Measurements from ENCODE around the gene GLO1.

GLO1 gene

DNA sequence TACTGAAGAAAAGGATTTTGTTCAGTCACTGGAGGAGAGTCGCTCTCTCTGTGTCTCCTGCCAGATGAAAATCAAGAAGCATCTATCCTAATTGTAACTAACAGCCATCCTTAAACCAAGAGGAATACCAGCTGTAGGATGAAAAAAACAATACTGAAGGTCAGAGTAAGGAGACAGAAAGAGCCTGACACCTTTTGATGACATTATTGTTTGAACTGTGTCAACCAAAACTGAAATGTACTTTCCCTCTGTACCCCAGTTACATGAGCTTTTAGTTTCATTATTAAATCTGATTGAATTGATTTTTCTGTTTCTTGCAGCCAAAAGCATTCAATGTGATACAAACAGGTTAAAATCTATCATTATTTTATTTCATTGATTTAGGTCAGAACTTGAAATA lies 46.0 kb downstream of the GLO1 start:
- no peak for TF ChIP-seq ZFX (IDR thresholded peaks at IDR 0.05)
- TF ChIP-seq, protein P1, sequence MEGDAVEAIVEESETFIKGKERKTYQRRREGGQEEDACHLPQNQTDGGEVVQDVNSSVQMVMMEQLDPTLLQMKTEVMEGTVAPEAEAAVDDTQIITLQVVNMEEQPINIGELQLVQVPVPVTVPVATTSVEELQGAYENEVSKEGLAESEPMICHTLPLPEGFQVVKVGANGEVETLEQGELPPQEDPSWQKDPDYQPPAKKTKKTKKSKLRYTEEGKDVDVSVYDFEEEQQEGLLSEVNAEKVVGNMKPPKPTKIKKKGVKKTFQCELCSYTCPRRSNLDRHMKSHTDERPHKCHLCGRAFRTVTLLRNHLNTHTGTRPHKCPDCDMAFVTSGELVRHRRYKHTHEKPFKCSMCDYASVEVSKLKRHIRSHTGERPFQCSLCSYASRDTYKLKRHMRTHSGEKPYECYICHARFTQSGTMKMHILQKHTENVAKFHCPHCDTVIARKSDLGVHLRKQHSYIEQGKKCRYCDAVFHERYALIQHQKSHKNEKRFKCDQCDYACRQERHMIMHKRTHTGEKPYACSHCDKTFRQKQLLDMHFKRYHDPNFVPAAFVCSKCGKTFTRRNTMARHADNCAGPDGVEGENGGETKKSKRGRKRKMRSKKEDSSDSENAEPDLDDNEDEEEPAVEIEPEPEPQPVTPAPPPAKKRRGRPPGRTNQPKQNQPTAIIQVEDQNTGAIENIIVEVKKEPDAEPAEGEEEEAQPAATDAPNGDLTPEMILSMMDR (conservative IDR thresholded peaks at IDR 0.05): no peak
- no peak overlapping the region for H3K27ac ChIP-seq

DNA sequence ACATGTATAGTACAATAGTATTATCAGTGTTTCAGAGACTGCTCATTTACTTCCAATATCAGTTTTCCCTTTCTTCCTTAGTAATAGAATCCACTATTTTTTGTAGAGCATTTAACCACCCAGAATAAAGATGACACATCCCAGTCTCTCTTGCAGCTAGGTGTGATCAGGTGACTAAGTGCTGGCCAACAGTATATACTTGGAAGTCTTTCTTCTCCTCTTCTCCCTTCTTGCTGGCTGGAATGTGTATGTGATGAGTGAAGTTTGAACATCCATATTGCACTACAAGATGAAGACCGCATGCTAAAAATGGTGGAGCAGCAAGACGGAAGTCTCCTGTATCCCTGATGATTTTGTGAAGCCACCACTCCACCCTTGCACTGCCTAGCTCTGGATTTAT lies 48.7 kb downstream of the GLO1 start:
- no peak overlapping the region for H3K27ac ChIP-seq
- TF ChIP-seq, protein P1 (conservative IDR thresholded peaks at IDR 0.05): no peak
- TF ChIP-seq ZFX (IDR thresholded peaks at IDR 0.05): no peak

DNA sequence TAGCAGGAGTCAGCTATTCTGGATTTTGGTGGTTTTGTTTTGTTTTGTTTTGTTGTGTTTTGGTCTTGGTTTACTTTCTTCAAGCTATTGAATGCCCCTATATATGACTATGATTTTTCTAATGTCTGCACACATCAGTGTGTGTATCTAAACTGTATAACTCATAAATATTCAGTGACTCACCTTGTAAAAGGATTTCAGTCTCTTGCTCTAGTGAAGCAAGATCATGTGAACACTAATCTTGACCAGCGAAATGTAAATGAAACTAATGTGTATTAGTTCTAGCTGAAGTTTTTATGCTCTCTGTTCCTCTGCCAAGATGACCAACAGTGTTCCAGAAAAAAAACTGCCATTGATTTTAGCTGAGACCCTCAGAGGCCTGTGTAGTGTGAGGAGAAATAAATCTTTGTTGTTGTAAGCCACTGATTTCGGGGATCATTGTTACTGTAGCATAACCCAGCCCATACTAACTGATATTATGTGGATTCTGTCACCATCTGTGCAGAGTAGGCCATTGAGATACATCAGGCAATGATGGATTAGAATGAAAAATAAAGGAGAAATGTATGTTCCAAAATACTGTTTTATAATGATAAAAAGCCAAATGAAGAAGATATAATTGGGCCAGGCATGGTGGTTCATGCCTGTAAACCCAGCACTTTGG lies 51.7 kb downstream of the GLO1 start:
- no peak for TF ChIP-seq ZFX (IDR thresholded peaks at IDR 0.05)
- TF ChIP-seq, protein P1 (conservative IDR thresholded peaks at IDR 0.05): no peak
- no peak overlapping the region for H3K27ac ChIP-seq

DNA sequence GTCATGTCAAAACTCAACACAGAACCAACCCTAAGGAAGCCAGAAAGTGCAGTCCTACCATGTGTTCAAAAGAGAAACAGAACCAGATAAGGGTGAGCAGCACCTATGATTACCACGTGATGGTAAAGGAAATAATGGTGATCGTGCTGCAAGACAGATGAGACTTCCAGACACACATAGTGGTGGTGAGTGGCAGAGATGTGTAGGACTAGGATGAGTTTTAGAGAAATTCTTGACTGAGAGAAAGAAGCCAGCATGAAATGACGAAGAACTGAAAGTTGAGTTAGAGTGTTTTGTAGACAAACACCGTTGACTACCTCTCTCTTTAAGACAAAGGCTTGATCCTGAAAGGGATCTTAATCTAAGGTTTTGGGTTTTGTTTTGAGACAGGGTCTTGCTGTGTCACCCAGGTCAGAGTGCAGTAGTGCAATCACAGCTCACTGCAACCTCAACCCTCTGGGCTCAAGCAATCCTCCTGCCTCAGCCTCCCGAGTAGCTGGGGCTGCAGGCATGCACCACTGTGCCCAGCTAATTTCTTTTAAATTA lies 52.7 kb downstream of the GLO1 start:
- TF ChIP-seq, protein P1 (conservative IDR thresholded peaks at IDR 0.05): no peak
- TF ChIP-seq ZFX (IDR thresholded peaks at IDR 0.05): no peak
- no peak overlapping the region for H3K27ac ChIP-seq

DNA sequence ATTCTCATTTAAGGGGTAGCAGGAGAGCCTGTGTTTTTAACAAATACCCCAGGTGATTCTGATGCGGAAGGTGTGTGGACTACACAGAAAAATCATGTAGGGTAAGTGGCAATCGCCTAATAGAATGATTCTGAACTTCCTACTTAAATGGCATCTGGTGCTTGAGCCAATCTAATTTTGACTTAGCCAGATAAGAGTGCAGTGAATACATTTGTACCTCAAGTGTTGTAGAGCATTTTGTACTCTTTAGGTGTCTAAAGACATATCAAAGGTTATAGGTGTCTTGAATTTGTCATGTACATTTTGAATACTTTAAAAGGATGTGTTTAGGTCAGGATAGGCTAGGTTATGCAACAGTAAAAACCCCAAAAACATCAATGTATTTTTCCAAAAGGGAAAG lies 53.2 kb downstream of the GLO1 start:
- TF ChIP-seq ZFX (IDR thresholded peaks at IDR 0.05): no peak
- TF ChIP-seq, protein P1 (conservative IDR thresholded peaks at IDR 0.05): no peak
- no peak overlapping the region for H3K27ac ChIP-seq

DNA sequence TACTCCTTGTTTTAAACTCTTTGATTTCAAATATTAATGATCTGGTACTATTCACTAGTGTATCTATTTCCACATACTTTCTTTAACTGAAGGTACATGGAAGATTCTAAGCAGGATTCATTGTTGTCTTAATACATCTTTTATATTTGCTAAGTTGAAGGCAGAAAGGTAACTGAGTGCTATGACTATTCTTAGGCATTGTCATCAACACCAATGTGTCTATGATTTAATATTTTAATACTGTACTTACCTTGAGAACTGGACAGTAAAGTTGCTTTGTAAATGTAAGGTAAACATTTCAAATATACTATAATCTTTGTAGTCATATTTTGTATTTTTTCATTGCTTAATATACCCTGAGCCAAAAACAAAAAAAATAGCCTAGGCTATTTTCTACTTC lies 54.3 kb downstream of the GLO1 start:
- no peak overlapping the region for H3K27ac ChIP-seq
- TF ChIP-seq ZFX (IDR thresholded peaks at IDR 0.05): no peak
- TF ChIP-seq, protein P1 (conservative IDR thresholded peaks at IDR 0.05): no peak

DNA sequence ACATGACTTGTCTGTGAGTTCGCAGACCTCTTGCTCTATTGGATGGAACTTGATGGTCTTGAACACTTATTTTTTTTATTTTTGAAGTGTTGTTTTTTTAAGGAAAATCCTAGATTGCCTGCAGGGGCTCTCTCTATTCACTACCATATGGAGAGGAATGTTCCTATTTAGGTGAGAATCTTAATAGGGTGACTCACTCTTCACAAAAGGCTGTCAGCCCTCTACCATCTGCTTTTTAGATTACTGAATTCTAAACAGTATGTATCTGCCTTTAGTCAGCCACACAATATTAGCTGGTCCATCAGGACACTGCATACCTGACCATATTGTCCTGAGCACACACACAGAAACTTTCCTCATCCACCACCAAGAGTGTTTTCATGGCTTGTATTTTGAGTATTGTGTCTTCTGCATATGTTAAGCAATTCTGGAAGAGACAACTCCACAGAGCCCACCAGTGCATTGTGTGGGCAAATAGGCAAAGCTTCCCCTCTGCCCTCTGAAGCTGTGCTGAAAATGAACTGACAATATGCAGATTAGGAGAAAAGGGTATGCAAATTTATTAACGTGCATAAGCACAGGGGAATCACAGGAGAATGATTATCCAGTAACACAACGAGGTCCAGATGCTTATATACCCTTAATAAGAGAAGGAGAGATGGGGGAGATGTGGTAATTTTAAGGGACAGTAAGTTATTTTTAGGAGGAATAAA lies 56.6 kb downstream of the GLO1 start:
- TF ChIP-seq, protein P1 (conservative IDR thresholded peaks at IDR 0.05): no peak
- TF ChIP-seq ZFX (IDR thresholded peaks at IDR 0.05): no peak
- no peak overlapping the region for H3K27ac ChIP-seq
